ENCODE measurements around the gene FAM216B.
"Not testable (repeated sequence)": the region's sequence is repeated elsewhere in the genome, so short reads cannot be mapped to it uniquely, and the experiment has no call there.

FAM216B gene

GRCh38 chr13:42788601-42789000 is 7.2 kb downstream of the FAM216B start:
- DNase-seq: no peak

GRCh38 chr13:42792154-42792553 is 10.8 kb downstream of the FAM216B start:
- no peak for DNase-seq

GRCh38 chr13:42794577-42795275 is 13.3 kb downstream of the FAM216B start:
- DNase-seq: no peak

GRCh38 chr13:42795666-42796065 is 14.3 kb downstream of the FAM216B start:
- DNase-seq: no peak

GRCh38 chr13:42796747-42797356 is 15.5 kb downstream of the FAM216B start:
- no peak for DNase-seq

GRCh38 chr13:42798118-42798517 is 16.7 kb downstream of the FAM216B start:
- DNase-seq: no peak

- DNase-seq: no peak
These were observed 18.8 kb downstream of the FAM216B start for GRCh38 chr13:42800109-42800643.

- no peak for DNase-seq
These were observed 22.3 kb downstream of the FAM216B start for GRCh38 chr13:42803563-42804204.

GRCh38 chr13:42804244-42804874 is 23.0 kb downstream of the FAM216B start:
- DNase-seq: no peak

- no peak for DNase-seq
These were observed 25.9 kb downstream of the FAM216B start for GRCh38 chr13:42807241-42807640.

GRCh38 chr13:42807866-42808265 is 26.5 kb downstream of the FAM216B start:
- DNase-seq: no peak

- no peak for DNase-seq
These were observed 27.1 kb downstream of the FAM216B start for GRCh38 chr13:42808341-42808940.

- no peak for DNase-seq
These were observed 30.9 kb downstream of the FAM216B start for GRCh38 chr13:42812316-42812715.

- DNase-seq: no peak
These were observed 33.5 kb downstream of the FAM216B start for GRCh38 chr13:42814868-42815267.

- no peak for DNase-seq
These were observed 34.3 kb downstream of the FAM216B start for GRCh38 chr13:42815681-42816080.

- DNase-seq: no peak
These were observed 35.2 kb downstream of the FAM216B start for GRCh38 chr13:42816538-42816937.

GRCh38 chr13:42819687-42820086 is 38.3 kb downstream of the FAM216B start:
- DNase-seq: not testable (repeated sequence)

- no peak for DNase-seq
These were observed 39.1 kb downstream of the FAM216B start for GRCh38 chr13:42820451-42820850.

- no peak for DNase-seq
These were observed 40.1 kb downstream of the FAM216B start for GRCh38 chr13:42821437-42821836.

GRCh38 chr13:42832341-42833096 is 51.1 kb downstream of the FAM216B start:
- no peak for DNase-seq

- no peak for DNase-seq
These were observed 53.6 kb downstream of the FAM216B start for GRCh38 chr13:42834946-42835345.
